IPS-NIHi7 (cell line): Measurements from ENCODE around the gene RETREG2.

Source experiments
- DNase-seq: peaks from one replicate; pipeline ENCODE4 v3.0.0; 2012; ENCODE audit warnings: mixed read lengths; ENCODE audit errors: extremely low spot score

The RETREG2 gene

DNA sequence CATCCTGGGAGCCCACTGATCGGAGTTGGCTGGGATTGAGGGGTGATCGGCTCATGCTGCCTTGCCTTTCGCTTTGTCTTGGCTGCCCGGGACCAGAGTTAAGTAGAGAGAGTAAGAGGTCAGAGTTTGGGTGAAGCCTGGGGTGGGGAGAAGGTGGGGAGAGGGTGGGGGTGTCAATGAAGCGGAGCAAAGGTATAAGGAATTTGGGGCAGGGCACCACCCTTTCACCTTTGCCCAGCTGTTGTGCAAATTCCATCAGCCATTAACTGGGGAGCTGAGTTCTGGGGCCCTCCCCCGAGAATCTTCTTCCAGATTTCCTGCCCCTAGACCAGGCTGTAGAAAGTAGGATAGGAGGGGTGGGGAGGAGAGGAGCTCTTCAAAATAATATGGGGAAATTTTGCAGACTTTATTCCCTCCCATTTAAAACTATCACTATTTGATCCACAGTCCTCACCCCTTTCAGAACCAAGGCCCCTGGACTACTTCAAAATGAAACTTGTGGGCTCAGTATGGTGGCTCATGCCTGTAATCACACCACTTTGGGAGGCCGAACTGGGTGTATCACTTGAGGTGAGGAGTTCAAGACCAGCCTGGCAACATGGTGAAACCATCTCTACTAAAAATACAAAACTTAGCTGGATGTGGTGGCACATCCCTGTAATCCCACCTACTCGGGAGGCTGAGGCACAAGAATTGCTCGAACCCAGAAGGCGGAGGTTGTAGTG, 8.0 kb upstream of the RETREG2 start, which contains the start of gene SLC23A3:
TSS of gene SLC23A3 (minus strand) at position 100 of the 725 bp plus-strand sequence. CDS start at position 55, 45 bp downstream.
- DNase-seq = no peak

GRCh38 chr2:219171231-219171651, 6.8 kb upstream of the RETREG2 start:
- peak; percentile 63 for DNase-seq

- no peak for DNase-seq
Measured at GRCh38 chr2:219172231-219173154, 5.6 kb upstream of the RETREG2 start.

GRCh38 chr2:219173176-219173575, 4.9 kb upstream of the RETREG2 start:
- DNase-seq = no peak

GRCh38 chr2:219174146-219174545, 3.9 kb upstream of the RETREG2 start:
- DNase-seq = no peak

- no peak for DNase-seq
Measured at GRCh38 chr2:219174801-219175200, 3.3 kb upstream of the RETREG2 start.

GRCh38 chr2:219175486-219175885, 2.6 kb upstream of the RETREG2 start:
- DNase-seq = no peak

DNA sequence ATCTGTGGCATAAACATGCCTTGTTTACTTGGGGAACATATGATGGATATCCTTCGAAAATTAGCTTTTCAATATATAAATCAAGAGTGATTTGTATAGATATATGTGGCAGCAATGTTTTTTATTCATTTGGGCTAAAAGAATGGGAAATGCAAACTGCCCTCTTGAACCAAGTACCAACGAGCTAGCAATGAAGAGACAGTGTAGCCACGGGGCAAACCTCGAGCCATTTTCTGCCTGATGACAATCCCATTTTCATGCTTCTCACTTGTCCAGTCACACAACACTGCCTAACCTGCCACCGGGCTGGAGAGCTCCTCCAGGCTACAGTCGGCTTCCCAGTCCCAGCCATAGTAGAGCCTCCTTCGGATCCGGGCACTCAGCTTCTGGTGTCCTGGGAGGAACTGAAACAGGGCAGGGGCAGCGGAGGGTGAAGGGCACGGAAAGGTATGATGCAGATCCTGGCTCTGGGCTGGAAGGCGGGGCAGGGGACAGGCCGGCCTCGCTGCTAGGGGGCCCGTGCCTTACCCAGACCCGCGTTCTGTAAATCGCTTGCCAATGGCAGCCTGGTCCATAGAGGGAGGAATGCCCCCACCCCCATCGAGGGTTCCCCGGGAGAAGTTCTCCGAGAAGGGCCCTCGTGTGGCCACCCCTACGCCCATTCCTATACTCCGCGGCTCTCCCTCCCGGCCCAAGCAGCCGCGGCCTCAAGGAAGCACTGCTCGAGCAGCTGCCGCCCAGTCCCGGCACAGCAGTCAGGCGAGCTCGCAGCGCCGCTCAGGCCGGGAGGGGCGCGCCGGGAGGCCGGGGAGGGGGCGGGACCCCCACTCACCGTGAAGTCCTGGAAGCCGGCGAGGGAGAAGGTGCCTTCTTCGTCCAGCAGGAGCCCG, 1.9 kb upstream of the RETREG2 start:
- peak; percentile 44 for DNase-seq

DNA sequence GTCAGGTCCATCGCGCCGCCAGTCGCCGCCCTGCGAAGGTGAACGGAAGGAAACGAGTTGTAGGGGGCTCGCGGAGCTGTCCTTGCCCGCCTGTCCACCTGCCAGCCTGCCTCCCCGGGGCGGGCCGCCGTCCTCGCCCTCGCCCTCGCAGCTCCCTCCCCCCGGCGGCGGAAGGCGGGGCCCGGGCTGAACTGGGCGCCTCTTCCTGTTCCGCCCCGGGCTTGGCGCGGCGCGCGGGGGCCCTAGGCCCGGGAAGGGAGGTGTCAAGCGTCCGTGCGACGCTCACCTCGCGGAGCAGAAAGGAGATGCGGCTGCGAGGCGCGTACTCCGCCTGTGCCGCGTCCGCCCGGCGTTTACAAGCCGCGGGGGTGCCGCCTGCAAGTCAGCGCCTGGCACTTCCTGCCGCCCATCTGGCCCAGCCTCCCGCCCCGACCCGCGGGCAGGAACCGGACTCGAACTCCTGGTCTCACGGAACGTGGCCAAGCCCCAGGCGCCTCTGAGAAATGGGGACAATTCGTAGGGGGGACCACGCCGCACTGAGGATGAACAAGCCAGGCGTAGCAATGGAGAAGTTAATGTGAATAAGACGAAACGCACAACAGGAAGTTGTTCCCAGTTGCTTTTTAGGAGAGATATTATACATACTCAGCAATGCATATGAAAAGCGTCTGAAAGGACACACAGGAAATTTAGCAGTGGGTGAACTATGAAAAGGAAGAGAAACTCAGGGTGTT, 1.1 kb upstream of the RETREG2 start, which contains the start of gene CNPPD1:
TSS of gene CNPPD1 (minus strand) at position 108 of the 734 bp plus-strand sequence. CDS start at position 11, 97 bp downstream.
- DNase-seq = peak; percentile 81

DNA sequence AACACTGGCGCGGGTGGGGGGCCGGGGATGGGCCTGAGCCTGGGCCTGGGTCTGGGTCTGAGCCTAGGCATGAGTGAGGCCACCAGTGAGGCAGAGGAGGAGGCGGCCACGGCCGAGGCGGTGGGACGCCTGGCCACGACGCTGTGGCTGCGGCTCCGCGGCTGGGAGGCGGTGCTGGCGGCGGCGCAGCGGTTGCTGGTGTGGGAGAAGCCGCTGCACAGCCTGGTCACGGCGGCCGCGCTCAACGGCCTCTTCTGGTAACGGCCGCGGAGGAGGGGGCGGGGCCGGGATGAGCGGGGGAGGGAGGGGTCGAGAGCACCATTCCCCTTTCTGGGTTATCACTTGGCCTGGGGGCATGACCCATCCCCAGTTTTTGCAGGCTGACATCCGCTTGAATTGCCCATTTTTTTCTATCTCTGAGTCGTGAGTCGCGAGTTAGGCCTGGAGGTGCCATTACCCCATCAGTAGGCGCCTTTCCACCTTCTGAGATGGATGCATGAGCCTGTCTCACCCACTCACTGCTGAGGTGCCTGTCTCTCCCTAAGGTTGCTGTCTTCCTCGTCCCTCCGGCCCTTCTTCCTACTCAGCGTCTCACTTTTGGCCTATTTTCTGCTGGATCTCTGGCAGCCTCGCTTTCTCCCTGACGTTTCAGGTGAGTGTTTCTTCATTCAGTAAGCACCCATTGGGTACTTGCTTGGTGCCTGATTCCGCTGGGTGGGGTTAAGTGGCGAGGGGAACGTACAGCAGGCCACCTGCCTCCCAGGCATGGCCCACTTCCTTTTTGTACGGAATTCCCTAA, 501 bp downstream of the RETREG2 start:
- peak; percentile 61 for DNase-seq

DNA sequence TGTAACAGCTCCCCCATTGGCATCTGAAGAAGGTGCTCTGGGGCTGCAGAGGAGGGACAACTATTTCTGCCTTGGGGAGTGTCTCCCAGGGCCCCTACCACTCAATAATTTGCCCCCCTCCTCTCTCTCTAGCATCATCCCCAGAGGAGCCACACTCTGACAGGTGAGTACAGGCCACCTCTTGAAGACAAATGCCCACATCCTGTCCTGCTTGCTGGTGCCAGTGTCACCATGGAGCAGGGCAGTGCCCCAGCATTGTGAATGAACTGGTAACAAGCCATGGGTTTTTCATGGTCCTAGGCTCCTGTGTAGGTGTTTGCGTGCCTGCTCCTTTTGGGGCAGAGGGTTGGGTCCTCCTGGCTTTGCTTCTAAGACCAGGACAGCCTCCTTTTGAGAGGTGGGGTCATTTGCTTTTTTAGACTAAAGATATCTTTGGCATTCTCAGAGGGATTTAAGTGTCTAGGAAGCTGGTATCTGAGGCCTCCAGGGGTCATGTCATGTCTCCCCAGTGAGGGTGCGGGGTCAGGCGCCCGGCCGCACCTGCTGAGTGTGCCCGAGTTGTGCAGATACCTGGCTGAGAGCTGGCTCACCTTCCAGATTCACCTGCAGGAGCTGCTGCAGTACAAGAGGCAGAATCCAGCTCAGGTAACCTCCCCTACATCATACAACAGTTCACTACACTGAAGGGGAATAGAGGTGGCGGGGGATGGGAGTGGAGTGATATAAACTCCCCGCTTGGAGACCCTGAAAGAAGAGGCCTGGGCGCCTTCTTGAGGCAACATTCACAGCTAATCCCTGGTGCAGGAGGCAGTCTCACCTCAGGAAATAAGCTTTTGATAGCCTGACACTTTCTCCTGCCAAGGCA, 1.8 kb downstream of the RETREG2 start:
- no peak for DNase-seq

DNA sequence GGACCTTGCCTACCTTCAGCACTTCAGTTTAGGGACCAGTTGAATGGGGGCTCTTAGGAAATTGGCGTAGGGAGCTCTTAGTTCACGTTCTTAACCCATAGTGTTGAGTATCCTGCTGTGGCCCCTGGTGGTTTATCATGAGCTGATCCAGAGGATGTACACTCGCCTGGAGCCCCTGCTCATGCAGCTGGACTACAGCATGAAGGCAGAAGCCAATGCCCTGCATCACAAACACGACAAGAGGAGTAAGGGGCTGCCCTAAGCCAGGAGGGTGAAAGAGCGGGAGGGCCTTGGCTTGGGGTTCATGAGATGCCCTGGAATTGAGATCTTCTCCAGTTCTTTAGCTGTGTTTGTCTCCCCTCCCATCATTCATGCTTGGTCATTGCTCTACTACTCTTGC, 2.9 kb downstream of the RETREG2 start:
- DNase-seq = no peak

GRCh38 chr2:219181531-219181930, 3.5 kb downstream of the RETREG2 start:
- DNase-seq = no peak

- DNase-seq = no peak
Measured at GRCh38 chr2:219182331-219183150, 4.5 kb downstream of the RETREG2 start.

GRCh38 chr2:219183151-219183772, 5.2 kb downstream of the RETREG2 start:
- DNase-seq = no peak

GRCh38 chr2:219184121-219184520, 6.0 kb downstream of the RETREG2 start:
- DNase-seq = no peak

GRCh38 chr2:219186754-219187456, 8.8 kb downstream of the RETREG2 start:
- DNase-seq = no peak
